Inflammatory macrophage treated with lipopolysaccharide for 4 hours (primary cell): ENCODE results near the gene ADAM12.
"Not testable (repeated sequence)": the region's sequence is repeated elsewhere in the genome, so short reads cannot be mapped to it uniquely, and the experiment has no call there.

Experiments used
- DNase-seq: peaks from one replicate; pipeline ENCODE4 v3.0.0-alpha.2; 2020

Gene ADAM12

GRCh38 chr10:126256864-126257263 is 131.4 kb downstream of the ADAM12 start:
- no peak for DNase-seq

- no peak for DNase-seq
These were observed 133.0 kb downstream of the ADAM12 start for GRCh38 chr10:126255313-126255712.

GRCh38 chr10:126253611-126253998 is 134.7 kb downstream of the ADAM12 start:
- DNase-seq, result no peak

- no peak for DNase-seq
These were observed 135.2 kb downstream of the ADAM12 start for GRCh38 chr10:126252884-126253610.

GRCh38 chr10:126251778-126252407 is 136.4 kb downstream of the ADAM12 start:
- DNase-seq, result no peak

- DNase-seq, result peak; percentile 18
These were observed 137.6 kb downstream of the ADAM12 start for GRCh38 chr10:126250527-126251310.

- no peak for DNase-seq
These were observed 138.2 kb downstream of the ADAM12 start for GRCh38 chr10:126250045-126250444.

GRCh38 chr10:126247446-126247975 is 140.8 kb downstream of the ADAM12 start:
- no peak for DNase-seq

- DNase-seq, result not testable (repeated sequence)
These were observed 141.9 kb downstream of the ADAM12 start for GRCh38 chr10:126246396-126246795.

GRCh38 chr10:126245501-126245900 is 142.8 kb downstream of the ADAM12 start:
- no peak for DNase-seq

- DNase-seq, result no peak
These were observed 144.3 kb downstream of the ADAM12 start for GRCh38 chr10:126243971-126244370.

- DNase-seq, result no peak
These were observed 145.0 kb downstream of the ADAM12 start for GRCh38 chr10:126243306-126243705.

- DNase-seq, result no peak
These were observed 145.6 kb downstream of the ADAM12 start for GRCh38 chr10:126242397-126243260.

GRCh38 chr10:126240483-126240882 is 147.8 kb downstream of the ADAM12 start:
- DNase-seq, result no peak

- no peak for DNase-seq
These were observed 148.4 kb downstream of the ADAM12 start for GRCh38 chr10:126239844-126240243.

- no peak for DNase-seq
These were observed 152.1 kb downstream of the ADAM12 start for GRCh38 chr10:126235979-126236851.

- DNase-seq, result no peak
These were observed 152.9 kb downstream of the ADAM12 start for GRCh38 chr10:126235091-126235978.

GRCh38 chr10:126234630-126235029 is 153.6 kb downstream of the ADAM12 start:
- DNase-seq, result no peak

GRCh38 chr10:126233182-126234148 is 154.8 kb downstream of the ADAM12 start:
- DNase-seq, result no peak
